ENCODE measurements around the gene ABT1. TPM values are rescaled to one million over a fixed set of nuclear protein-coding genes. Genes with fewer than 3 reads are reported as not detected.

The ABT1 gene
- polyA plus RNA-seq, 1 donor (not counting 4 experiments of a cell fraction or from before 2014, with no cell fraction given), result 16.8 TPM

DNA sequence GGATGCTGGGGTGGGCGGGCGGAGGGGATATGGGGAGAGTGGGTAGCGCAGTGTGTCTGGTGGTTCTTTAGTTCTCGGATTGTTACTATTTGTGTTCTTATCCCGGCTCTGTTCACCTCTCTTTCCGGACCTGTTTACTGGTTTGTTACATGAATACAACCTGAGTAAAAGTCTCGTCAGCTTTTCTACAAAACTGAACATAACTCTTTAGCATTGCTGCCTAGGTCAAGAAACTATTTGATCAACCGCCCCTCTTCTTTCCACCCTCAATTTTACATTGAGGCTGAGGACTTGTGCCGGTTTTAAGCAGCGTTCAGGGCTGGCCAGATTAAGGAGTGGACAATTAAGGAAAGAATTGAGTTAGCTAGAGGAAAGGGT lies 625 bp downstream of the ABT1 start:
- peak overlapping the region; percentile 87 for H2AFZ ChIP-seq (ENCODE audit: control insufficient read depth, low read length)

DNA sequence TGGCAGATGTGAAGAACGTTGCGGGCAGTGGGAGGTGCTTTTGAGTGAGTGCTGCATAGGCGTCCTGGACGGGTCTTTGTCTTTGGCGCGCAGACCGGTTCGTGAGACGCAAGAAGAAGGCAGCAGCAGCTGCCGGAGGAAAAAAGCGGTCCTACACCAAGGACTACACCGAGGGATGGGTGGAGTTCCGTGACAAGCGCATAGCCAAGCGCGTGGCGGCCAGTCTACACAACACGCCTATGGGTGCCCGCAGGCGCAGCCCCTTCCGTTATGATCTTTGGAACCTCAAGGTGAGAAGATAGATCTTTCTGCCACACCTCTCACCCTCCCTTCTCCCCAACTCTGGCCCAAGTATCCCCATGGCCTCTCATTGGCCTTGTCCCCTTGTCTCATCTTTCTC lies 1.1 kb downstream of the ABT1 start:
- Histone ChIP-seq H3K9me3 (ENCODE audit: control insufficient read depth, low read depth, low read length) (no peaks in the 10 kb centered on the region), H3K9ac (ENCODE audit: control insufficient read depth, extremely low read depth, insufficient read depth, low read length) (peak overlapping the region; percentile 98), H3K9me1 (ENCODE audit: control insufficient read depth, extremely low read depth, insufficient read depth, low read length) (no peaks in the 10 kb centered on the region), H3K27ac (ENCODE audit: control insufficient read depth, insufficient read depth, low read length) (peak overlapping the region; percentile 85), H3K4me2 (ENCODE audit: control insufficient read depth, extremely low read depth, insufficient read depth, low read depth, low read length) (peak overlapping the region; percentile 91), H3K36me3 (ENCODE audit: control insufficient read depth in 2 of 2, extremely low read depth in 1 of 2, insufficient read depth in 2 of 2, low read length in 2 of 2) (peaks cover 8 to 15% of the 10 kb centered on the region in 2 experiments), H3K27me3 (ENCODE audit: control insufficient read depth, extremely low read depth, insufficient read depth, low read length) (no peaks in the 10 kb centered on the region), H3K4me3 (ENCODE audit: control insufficient read depth in 2 of 3, extremely low read depth in 1 of 3, insufficient read depth in 2 of 3, low read depth in 1 of 3, low read length in 3 of 3) (peak overlapping the region; percentile 93 to 98 (median 96)), H2AFZ (ENCODE audit: control insufficient read depth, low read length) (no peak overlapping the region), H3K79me2 (ENCODE audit: control insufficient read depth, insufficient read depth, low read length) (peaks cover 20% of the 10 kb centered on the region), H3K4me1 (ENCODE audit: control insufficient read depth, extremely low read depth, insufficient read depth, low read length) (peaks cover 22% of the 10 kb centered on the region), H4K20me1 (ENCODE audit: control insufficient read depth, extremely low read depth, insufficient read depth, low read length) (no peaks in the 10 kb centered on the region)
- dilution Hi-C loops (cut with MboI; ENCODE audit: extremely low pct_ligation_motif_present, low sequenced_read_pairs), result no loop called here
- FAIRE-seq, result no peak
- no peak for TF ChIP-seq EZH2 (IDR thresholded peaks at IDR 0.05; ENCODE audit: low read length)
- TF ChIP-seq, protein P1, sequence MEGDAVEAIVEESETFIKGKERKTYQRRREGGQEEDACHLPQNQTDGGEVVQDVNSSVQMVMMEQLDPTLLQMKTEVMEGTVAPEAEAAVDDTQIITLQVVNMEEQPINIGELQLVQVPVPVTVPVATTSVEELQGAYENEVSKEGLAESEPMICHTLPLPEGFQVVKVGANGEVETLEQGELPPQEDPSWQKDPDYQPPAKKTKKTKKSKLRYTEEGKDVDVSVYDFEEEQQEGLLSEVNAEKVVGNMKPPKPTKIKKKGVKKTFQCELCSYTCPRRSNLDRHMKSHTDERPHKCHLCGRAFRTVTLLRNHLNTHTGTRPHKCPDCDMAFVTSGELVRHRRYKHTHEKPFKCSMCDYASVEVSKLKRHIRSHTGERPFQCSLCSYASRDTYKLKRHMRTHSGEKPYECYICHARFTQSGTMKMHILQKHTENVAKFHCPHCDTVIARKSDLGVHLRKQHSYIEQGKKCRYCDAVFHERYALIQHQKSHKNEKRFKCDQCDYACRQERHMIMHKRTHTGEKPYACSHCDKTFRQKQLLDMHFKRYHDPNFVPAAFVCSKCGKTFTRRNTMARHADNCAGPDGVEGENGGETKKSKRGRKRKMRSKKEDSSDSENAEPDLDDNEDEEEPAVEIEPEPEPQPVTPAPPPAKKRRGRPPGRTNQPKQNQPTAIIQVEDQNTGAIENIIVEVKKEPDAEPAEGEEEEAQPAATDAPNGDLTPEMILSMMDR (optimal IDR thresholded peaks at IDR 0.05 in 1 of 3, IDR thresholded peaks at IDR 0.05 in 1 of 3, conservative IDR thresholded peaks at IDR 0.05 in 1 of 3; ENCODE audit: extremely low read depth in 1 of 3, insufficient read depth in 2 of 3, low read length in 3 of 3), result no peak
- no peak for DNase-seq (ENCODE audit: low read depth, low spot score)

More for the DNA sequence above, 625 bp downstream of the ABT1 start:
- Histone ChIP-seq H3K9me1 (ENCODE audit: control insufficient read depth, extremely low read depth, insufficient read depth, low read length) (no peaks in the 10 kb centered on the region), H3K79me2 (ENCODE audit: control insufficient read depth, insufficient read depth, low read length) (peaks cover 20% of the 10 kb centered on the region), H3K27me3 (ENCODE audit: control insufficient read depth, extremely low read depth, insufficient read depth, low read length) (no peaks in the 10 kb centered on the region), H4K20me1 (ENCODE audit: control insufficient read depth, extremely low read depth, insufficient read depth, low read length) (no peaks in the 10 kb centered on the region), H3K36me3 (ENCODE audit: control insufficient read depth in 2 of 2, extremely low read depth in 1 of 2, insufficient read depth in 2 of 2, low read length in 2 of 2) (peaks cover 8 to 15% of the 10 kb centered on the region in 2 experiments), H3K4me3 (ENCODE audit: control insufficient read depth in 2 of 3, extremely low read depth in 1 of 3, insufficient read depth in 2 of 3, low read depth in 1 of 3, low read length in 3 of 3) (peak overlapping the region; percentile 93 to 98 (median 96)), H3K4me1 (ENCODE audit: control insufficient read depth, extremely low read depth, insufficient read depth, low read length) (peaks cover 22% of the 10 kb centered on the region), H3K4me2 (ENCODE audit: control insufficient read depth, extremely low read depth, insufficient read depth, low read depth, low read length) (peak overlapping the region; percentile 91), H3K27ac (ENCODE audit: control insufficient read depth, insufficient read depth, low read length) (peak overlapping the region; percentile 85), H3K9ac (ENCODE audit: control insufficient read depth, extremely low read depth, insufficient read depth, low read length) (peak overlapping the region; percentile 98), H3K9me3 (ENCODE audit: control insufficient read depth, low read depth, low read length) (no peaks in the 10 kb centered on the region)
- TF ChIP-seq, protein P1 (optimal IDR thresholded peaks at IDR 0.05 in 1 of 3, IDR thresholded peaks at IDR 0.05 in 1 of 3, conservative IDR thresholded peaks at IDR 0.05 in 1 of 3; ENCODE audit: extremely low read depth in 1 of 3, insufficient read depth in 2 of 3, low read length in 3 of 3), result no peak
- TF ChIP-seq EZH2 (IDR thresholded peaks at IDR 0.05; ENCODE audit: low read length), result no peak
- FAIRE-seq, result no peak
- no peak for DNase-seq (ENCODE audit: low read depth, low spot score)
- dilution Hi-C loops (cut with MboI; ENCODE audit: extremely low pct_ligation_motif_present, low sequenced_read_pairs), result no loop called here

Data from keratinocyte (primary cell).